ENCODE data around the gene ANO9. TPM values are rescaled to one million over a fixed set of nuclear protein-coding genes. Genes with fewer than 3 reads are reported as not detected.

ANO9 gene
- total and polyA plus RNA-seq, 12 donors: 0.07 to 2.9 (median 0.97) TPM; not detected in 5

DNA sequence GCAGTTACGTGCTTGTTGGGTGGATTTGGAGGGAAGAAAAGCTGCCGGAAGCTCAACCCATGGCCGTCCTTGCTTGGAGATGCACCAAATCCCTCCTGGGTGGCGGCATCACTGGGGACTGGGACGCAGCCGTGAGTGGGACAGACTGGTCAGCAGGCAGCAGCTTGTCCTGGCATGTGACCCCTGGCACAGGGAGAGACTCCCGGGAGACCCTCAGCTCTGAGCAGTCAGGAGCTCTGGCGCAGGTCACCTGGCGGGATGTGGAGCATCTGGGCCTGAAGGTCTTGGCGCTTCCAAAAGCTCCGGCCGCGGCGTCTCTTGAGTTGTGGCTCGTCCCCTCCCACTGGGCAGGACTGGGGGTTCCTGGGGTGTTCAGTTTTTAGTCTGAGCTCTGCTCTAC lies 34.6 kb upstream of the ANO9 start:
- no peak for TF ChIP-seq POLR2A (IDR thresholded peaks at IDR 0.05)
- TF ChIP-seq, protein P1, sequence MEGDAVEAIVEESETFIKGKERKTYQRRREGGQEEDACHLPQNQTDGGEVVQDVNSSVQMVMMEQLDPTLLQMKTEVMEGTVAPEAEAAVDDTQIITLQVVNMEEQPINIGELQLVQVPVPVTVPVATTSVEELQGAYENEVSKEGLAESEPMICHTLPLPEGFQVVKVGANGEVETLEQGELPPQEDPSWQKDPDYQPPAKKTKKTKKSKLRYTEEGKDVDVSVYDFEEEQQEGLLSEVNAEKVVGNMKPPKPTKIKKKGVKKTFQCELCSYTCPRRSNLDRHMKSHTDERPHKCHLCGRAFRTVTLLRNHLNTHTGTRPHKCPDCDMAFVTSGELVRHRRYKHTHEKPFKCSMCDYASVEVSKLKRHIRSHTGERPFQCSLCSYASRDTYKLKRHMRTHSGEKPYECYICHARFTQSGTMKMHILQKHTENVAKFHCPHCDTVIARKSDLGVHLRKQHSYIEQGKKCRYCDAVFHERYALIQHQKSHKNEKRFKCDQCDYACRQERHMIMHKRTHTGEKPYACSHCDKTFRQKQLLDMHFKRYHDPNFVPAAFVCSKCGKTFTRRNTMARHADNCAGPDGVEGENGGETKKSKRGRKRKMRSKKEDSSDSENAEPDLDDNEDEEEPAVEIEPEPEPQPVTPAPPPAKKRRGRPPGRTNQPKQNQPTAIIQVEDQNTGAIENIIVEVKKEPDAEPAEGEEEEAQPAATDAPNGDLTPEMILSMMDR (IDR thresholded peaks at IDR 0.05): no peak
- Histone ChIP-seq H3K4me3 (no peak overlapping the region), H3K4me1 (replicated peaks in 1 of 2) (no peaks in the 10 kb centered on the region), H3K27me3 (no peaks in the 10 kb centered on the region), H3K36me3 (replicated peaks in 1 of 2) (no peaks in the 10 kb centered on the region), H3K9me3 (replicated peaks in 1 of 3) (no peaks in the 10 kb centered on the region), H3K27ac (no peak overlapping the region)
- DNase-seq: no peak
- intact Hi-C loops (cut with DNase I): no loop called here
- 96 to 99% (median 97%) methylated on average over 13 to 15 of the region's 15 CpGs for WGBS, 4 donors

DNA sequence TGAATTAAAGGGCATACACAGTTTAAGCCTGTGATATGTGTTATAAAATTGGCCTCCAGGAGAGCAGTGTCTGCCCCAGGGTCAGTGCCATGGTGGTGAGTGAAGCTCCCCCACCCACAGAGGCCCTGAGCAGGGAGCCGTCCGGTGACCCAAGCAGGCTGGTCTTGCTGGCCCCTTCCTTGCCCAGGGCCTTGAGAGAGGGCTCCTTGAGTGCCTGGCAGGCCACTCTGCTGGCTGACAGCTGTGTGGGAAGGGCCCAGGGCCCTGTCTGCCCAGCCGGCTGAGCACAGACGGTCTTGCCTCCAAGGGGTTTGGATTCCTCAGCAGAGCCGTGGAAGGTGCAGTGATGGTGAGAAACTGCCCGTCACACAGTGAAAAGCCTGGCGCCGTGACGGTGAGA lies 34.1 kb upstream of the ANO9 start:
- intact Hi-C loops (cut with DNase I): no loop called here
- Histone ChIP-seq H3K27me3 (no peaks in the 10 kb centered on the region), H3K9me3 (replicated peaks in 1 of 3) (no peaks in the 10 kb centered on the region), H3K27ac (no peak overlapping the region), H3K36me3 (replicated peaks in 1 of 2) (no peaks in the 10 kb centered on the region), H3K4me1 (replicated peaks in 1 of 2) (no peaks in the 10 kb centered on the region), H3K4me3 (no peak overlapping the region)
- TF ChIP-seq, protein P1 (IDR thresholded peaks at IDR 0.05): no peak
- no peak for TF ChIP-seq POLR2A (IDR thresholded peaks at IDR 0.05)
- no peak for DNase-seq
- WGBS, 4 donors: 90 to 92% (median 91%) methylated on average over 9 of the region's 9 CpGs

DNA sequence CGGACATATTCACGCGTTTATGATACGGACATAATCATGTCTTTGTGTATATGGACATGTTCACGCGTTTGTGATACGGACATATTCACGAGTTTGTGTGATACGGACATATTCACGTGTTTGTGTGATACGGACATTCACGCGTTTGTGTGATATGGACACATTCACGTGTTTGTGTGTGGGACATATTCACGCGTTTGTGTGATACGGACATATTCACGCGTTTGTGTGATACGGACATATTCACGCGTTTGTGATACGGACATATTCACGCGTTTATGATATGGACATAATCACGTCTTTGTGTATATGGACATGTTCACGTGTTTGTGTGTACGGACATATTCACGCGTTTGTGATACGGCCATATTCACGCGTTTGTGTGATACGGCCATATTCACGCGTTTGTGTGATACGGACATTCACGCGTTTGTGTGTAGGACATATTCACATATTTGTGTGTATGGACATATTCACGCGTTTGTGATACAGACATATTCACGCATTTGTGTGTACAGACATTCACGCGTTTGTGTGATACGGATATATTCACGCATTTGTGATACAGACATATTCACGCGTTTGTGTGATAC lies 33.2 kb upstream of the ANO9 start:
- no peak for TF ChIP-seq POLR2A (IDR thresholded peaks at IDR 0.05)
- TF ChIP-seq, protein P1 (IDR thresholded peaks at IDR 0.05): no peak
- no peak overlapping the region for H3K27ac ChIP-seq
- H3K9me3 ChIP-seq (replicated peaks in 1 of 3): no peaks in the 10 kb centered on the region
- intact Hi-C loops (cut with DNase I): no loop called here
- DNase-seq: no peak
- no peaks in the 10 kb centered on the region for H3K27me3 ChIP-seq
- H3K4me3 ChIP-seq: no peak overlapping the region
- H3K4me1 ChIP-seq (replicated peaks in 1 of 2): peaks cover 6 to 9% of the 10 kb centered on the region in 2 donors
- WGBS, 4 donors: 89 to 98% (median 94%) methylated on average over 48 of the region's 48 CpGs
- no peaks in the 10 kb centered on the region for H3K36me3 ChIP-seq (replicated peaks in 1 of 2)

DNA sequence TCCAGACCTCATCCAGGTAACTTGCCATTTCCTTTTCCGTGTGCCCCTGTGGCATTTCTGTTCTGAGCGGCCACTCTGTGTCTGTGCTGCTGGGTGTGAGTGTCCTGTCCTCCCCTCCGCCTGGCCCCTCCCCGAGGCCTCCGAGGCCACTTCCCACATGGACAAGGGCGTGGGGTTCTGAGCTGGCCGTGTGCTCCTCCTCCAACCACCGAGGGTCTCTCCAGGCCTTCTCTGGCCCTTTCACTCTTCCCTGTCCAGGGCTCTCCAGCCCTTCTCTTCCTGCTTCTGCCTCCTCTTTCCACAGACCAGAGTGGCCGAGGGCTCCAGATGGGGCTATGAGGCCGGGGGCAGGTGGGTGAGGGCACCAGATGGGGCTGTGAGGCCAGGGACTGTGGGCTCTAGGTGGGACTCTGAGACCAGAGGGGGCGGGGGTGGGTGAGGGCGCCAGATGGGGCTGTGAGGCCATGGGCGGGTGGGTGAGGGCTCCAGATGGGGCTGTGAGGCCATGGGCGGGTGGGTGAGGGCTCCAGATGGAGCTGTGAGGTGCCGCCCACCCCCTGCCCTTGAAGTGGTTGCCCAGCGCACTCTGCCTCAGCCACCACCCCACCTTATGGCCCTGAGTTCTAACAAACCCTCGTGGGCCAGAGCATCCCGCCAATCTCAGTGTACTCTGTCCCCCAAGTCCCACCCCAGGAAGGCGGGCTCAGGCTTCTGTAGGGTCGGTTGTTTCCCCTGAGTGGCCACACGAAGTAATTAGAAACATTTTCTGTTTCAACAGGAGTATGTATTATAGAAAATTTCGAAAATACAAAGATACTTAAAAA lies 32.4 kb upstream of the ANO9 start:
- 78 to 87% (median 85%) methylated on average over 18 to 22 of the region's 22 CpGs for WGBS, 4 donors
- DNase-seq: no peak
- H3K9me3 ChIP-seq (replicated peaks in 1 of 3): no peaks in the 10 kb centered on the region
- peaks cover 13 to 16% of the 10 kb centered on the region in 2 donors for H3K4me1 ChIP-seq (replicated peaks in 1 of 2)
- no peak for TF ChIP-seq POLR2A (IDR thresholded peaks at IDR 0.05)
- TF ChIP-seq, protein P1 (IDR thresholded peaks at IDR 0.05): no peak
- no peak overlapping the region for H3K4me3 ChIP-seq
- no peaks in the 10 kb centered on the region for H3K27me3 ChIP-seq
- H3K36me3 ChIP-seq (replicated peaks in 1 of 2): no peaks in the 10 kb centered on the region
- intact Hi-C loops (cut with DNase I): no loop called here
- H3K27ac ChIP-seq: no peak overlapping the region
